Umbilical cord (tissue), 2 donors: Measurements from ENCODE around the gene ZNF511. TPM values are rescaled to one million over a fixed set of nuclear protein-coding genes. Genes with fewer than 3 reads are reported as not detected.
"Not testable (repeated sequence)": the region's sequence is repeated elsewhere in the genome, so short reads cannot be mapped to it uniquely, and the experiment has no call there.

Experiments
- DNase-seq: peaks from one replicate; pipeline ENCODE4 v3.0.0-alpha.2; 2015; ENCODE audit warnings: low spot score
- total RNA-seq: library from RNA; depleted of rRNA; stranded (reverse); fragments of >200 nt; gene quantifications from one replicate; pipeline ENCODE4 v1.2.3, GENCODE V29; 2014; ENCODE audit warnings: low replicate concordance; ENCODE audit not compliant: insufficient read depth

ZNF511 gene, protein sequence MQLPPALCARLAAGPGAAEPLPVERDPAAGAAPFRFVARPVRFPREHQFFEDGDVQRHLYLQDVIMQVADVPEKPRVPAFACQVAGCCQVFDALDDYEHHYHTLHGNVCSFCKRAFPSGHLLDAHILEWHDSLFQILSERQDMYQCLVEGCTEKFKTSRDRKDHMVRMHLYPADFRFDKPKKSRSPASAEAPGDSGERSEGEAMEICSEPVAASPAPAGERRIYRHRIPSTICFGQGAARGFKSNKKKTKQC
- 41.9 TPM for total RNA-seq

DNA sequence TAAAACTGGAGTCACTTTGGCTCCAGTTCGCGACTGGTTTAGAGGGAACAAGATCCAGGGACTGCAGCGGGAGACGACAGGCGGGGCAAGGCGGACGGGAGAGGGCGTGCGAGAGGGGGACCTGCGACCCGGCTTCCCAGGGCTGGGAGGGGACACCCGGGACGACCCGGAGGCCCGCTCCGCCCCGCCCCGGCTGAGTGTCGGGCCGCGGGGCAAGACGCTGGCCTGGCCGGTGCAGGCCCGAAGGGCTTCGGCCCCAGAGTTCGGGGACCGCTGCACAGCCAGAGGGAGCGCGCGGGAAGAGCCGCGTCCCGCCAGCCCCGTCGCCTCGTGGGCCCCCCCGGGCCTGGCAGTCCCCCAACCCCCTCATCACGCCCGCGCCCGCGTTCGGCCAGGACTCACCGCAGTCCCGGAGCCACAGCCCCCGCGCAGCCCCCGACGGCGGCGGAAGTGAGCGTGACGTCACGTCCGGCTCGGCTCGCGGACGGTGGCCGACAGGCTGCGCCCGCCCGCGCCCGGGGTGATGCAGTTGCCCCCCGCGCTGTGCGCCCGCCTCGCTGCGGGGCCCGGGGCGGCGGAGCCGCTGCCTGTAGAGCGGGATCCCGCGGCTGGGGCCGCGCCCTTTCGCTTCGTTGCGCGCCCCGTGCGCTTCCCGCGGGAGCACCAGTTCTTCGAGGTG, at the start of gene ZNF511, which contains the start of gene TUBGCP2:
Gene ZNF511 (plus strand): TSS at position 494 of the 679 bp plus-strand sequence. CDS start 30 bp downstream, at position 524.
Gene TUBGCP2 (minus strand): TSS at position 452 of the 679 bp plus-strand sequence. CDS start 5,931 bp downstream, outside the sequence.
- peak; percentile 85 for DNase-seq

DNA sequence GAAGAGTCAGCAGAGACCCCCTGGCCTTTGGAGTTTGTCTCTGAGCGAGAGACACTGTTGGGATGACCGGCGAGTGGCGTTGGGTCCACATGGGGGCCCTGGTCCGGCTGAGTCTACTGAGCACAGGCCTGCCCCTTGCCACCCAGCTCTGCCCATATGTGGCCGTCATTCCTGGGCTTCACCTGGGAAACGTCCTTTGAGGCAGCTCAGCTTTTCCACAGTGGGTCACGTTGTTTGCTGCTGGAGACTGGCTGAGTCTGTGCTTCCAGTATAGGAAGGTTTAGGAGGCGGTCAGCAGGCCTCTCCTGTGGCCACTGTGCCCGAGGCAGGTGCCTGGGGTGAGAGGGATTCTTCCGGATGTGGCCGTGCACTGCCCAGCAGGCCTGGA, 49.1 kb upstream of the ZNF511 start:
- DNase-seq = no peak

DNA sequence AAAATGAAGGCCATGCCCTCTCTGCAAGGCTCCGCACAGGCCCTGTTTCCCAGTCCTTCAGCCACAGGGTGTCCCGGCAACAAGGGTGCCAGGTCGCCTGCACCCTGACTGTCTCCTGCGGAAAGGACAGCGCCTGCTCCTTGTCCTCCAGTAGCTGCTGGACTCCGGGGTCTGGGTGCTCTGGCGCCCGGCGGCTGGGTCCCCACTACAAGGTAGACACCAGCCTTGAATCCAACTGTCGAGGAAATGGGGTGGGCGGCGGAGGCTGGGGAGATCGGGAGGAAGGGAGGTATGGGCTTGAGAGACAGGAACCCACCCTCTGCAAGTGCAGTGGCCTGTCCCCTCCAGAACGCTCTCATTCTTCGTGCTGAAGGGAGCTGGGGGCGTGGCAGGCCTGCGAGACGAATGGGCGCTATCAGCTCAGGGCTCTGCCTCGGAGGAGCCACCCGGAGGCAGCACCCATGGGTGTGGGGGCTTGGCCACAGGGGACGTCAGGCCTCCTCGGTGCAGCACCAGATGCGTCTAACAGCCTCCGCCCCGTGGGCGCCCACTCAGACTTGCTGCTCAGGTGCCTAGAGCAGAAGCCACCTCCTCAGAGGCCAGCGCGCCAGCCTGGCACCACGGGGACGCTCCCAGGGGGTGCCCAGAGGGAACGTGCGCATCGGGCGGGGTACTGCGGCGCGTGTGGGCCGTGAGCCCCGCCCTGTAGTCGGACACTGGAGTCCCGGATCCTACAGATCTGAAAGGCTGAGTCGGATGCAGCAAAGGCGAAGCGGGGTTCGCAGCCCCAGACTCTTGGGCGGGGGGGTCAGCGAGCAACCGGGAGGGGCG, 47.6 kb upstream of the ZNF511 start:
- DNase-seq = peak; percentile 50

DNA sequence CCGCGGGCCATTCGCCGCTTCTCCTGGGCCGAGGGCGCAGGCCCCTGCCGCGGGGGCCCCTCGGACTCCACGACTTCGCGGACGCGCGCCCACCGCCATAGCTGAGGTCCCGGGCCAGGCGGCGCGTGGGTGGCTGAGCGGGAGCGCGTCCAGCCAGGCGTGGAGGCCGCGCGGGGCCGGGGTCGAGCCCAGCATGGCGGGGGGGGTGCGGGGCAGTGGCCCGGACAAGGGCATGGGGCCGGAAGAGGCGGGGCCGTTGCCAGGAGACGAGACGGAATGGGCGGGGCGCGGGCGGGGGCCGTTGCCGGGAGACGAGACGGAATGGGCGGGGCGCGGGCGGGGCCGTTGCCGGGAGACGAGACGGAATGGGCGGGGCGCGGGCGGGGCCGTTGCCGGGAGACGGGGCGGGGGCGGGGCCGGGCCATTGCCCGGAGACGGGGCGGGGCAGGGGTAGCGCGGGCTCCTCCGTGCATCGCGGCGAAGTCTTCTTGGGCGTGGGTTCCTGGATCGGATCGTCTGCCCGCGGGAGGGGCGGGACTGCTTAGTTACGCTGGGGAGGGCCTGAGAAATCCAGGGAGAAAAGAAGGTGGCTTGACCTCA, 46.9 kb upstream of the ZNF511 start:
- peak; percentile 82 for DNase-seq

DNA sequence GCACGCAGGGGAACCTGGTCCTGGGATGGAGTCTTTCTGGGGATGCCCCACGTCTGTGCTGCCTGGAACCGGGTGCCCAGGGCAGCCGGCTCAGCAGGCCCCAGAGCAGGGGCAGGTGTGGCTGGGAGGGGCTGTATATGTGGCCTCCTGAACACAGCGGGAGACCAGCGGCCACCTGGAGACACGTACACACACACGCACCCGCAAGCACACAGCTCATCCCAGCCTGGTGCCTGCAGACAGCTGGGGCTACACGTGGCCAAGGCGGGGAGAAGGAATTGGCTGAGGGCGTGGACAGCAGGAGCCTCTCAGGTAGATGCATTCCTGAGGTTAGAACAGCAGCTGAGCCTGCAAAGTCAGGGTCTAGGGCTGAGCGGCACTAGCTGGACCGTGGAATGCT, 46.0 kb upstream of the ZNF511 start:
- DNase-seq = no peak

DNA sequence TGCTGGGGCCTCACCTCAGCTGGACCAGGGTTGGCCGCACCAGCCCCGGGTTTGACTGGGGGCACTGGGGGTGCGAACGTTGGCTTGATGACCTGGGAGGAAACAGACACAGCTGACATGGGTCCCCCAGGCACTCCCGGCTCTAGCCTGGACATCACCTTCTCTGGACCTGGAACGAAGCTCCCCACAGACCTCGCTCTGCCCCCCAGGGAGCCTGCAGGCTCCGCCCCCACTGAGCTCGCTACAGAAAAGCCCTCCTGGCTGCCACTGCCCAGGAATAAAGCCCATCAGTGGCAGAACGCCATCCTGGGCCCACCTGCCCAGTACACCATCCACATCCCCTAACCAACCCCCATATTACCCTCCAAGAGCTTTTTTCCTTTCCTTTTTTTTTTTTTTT, 45.0 kb upstream of the ZNF511 start:
- no peak for DNase-seq

DNA sequence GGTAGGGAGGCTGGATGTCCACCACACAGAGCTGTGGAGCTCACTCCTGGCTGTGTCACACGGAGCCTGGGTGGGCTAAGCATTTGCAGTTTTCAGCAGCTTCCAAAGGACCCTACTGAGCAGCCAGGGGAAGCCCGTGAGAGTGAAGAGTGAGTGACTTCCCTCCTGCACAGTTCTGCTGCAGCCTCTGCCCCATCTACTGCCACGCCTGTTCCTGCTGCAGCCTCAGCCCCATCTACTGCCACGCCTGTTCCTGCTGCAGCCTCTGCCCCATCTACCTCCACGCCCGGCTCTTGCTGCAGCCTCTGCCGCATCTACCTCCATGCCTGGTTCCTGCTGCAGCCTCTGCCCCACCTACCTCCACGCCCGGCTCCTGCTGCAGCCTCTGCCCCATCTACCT, 44.3 kb upstream of the ZNF511 start:
- DNase-seq = no peak

DNA sequence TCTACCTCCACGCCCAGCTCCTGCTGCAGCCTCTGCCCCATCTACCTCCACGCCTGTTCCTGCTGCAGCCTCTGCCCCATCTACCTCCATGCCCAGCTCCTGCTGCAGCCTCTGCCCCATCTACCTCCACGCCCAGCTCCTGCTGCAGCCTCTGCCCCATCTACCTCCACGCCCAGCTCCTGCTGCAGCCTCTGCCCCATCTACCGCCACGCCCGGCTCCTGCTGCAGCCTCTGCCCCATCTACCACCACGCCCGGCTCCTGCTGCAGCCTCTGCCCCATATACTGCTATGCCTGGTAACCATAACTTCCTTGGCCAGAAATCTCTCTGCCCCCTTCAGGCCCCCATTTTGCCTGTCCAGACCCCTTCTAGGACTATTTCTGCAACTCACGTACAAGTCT, 43.7 kb upstream of the ZNF511 start:
- not testable (repeated sequence) for DNase-seq

DNA sequence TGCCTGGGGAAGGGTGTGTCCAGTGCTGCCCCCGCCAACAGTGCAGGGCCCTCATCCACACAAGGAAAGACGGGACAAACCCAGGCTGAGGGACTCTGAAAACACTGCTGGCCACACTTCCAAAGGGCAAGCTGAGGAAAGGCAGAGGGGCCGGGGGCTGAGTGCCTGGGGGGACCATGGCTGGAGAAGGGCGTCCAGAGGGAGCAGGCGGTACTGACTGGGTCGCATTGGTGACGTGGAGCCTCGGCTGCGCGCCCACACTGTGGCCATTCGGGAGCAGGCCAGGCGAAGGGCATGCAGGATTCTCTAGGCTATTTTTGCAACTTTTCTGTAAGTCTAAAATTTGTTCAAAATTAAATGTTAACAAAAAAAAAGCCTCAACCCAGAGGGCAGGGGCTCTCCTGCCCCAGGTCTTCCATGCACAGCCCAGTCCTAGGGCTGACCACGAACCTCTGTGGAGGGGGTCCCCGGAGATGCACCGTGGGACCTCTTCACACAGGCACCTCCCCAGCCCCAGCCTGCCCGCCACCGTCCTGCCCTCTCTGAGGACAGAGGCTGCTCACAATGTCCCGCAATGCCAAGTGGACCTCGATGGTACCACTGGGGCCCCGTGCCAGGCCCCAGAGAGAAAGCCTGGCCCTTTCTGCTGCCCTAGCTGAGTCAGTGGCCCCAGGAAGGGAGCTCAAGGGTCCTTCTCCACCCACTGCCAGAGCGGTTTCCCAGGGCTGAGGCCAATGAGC, 42.5 kb upstream of the ZNF511 start:
- no peak for DNase-seq

DNA sequence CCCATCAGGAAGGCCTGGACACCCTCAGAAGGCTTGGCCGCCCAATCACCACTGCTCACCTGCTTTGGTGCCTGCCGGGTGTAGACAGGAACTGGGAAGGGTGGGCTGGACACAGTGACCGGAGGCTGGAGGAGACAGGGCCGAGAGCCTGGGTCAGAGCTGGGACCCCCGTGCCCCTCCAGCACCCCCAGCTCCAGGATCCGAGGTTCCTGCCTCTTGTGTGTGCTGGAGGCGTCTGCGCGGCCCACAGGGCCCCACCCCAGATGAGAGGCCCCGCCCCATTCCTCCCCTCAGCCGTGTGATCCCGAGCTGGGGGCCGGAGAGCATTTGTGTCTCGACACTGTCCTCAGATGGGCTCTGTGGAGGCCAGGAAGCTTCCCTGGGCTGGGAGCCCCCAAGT, 41.4 kb upstream of the ZNF511 start:
- no peak for DNase-seq

DNA sequence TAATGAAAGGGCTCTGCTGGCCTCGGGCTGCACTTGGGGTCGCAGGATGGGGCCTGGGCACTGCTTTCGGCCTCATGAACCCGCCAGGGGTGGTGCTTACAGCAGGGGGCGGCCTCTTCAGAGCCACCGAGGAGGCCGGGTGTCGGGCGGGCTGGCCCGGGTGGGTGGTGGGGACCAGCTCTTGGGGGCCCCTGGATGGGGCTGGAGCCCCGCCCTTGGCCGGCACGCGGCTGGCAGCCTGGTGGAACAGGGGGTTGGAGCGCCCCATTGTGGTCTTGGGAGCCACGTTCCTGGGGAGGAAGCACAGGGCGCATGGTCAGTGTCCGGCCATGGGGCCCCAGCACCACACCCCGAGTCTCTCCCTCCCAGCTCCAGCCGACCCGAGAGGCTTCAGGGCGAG, 40.9 kb upstream of the ZNF511 start:
- DNase-seq = no peak

DNA sequence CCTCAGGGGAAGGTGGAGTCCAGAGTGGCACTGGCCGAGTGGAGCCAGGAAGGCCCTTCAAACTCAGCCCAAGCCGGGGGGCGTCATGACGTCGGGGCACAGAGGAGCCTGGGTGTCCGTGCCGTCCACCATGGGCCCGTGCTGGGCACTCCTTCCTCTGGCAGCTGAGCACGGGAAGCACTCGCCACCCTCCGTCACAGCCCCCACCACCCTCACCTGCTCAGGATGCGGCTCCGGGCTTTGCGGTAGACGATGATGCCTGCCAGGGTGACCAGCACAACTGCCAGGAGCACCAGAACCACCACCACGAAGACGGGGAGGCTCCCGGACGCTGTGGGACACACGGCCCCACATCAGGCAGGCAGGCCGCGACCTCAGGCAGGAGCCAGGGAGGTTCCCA, 40.2 kb upstream of the ZNF511 start:
- DNase-seq = no peak

DNA sequence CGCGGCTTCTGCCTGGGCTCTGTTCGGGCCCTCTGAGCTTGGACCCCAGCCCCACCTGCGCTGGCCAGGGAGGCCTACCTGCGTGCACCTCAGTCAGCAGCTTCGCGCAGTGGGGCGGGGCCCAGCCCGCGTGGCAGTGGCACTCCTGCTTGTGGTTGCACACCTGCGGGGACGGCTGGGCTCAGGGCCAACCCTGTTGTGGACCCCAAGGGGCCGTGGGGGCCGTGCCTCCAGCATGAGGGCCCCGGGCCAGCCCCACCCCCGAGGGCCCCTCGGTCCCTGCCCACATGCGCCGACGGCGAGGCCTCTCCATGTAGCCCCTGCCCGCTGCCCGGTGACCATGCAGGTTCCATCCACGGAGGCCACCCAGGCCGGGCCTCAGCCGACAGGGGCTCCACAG, 39.3 kb upstream of the ZNF511 start:
- no peak for DNase-seq

DNA sequence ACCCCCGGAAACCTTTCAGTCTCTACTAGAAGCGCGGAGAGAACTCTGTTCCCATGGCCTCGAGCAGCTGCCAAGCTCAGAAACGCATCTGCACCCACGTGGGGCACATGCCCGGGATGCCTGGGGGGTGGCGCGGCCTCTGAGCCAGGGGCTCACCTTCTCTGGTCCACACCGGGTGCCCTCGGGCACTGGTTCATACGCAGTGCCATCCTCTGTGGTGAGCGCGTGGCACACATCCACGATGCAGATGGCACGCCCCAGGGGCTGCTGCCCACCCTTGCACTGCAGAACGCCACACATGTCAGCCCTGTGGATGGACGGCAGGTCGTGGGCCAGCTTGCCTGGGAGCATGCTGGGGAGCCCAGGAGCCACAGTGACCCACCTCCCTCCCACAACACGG, 38.5 kb upstream of the ZNF511 start:
- DNase-seq = no peak

DNA sequence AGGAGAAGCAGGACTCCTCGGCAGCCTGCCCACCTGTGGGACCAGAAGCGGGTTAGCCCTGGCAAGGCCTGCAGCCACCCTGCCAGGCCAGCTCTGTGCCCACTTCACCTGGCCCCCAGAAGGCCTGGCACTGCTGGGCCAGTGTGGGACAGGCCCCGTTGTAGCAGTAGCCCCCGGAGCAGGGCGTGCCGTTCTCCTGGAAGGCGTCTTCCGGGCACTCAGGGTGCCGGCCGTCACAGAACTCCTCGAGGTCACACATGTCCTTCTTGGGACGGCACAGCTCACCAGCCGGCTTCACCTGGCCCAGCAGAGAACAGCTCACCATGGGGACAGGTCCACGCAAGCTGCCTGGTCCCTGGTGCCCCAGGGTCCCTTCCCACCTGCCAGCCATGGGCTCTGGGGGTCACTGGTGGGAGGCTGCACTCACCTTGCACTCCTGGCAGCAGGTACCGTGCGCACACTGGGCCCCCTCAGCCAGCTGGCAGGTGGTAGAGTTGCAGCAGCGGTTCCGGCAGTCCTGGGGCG, 37.9 kb upstream of the ZNF511 start:
- no peak for DNase-seq

DNA sequence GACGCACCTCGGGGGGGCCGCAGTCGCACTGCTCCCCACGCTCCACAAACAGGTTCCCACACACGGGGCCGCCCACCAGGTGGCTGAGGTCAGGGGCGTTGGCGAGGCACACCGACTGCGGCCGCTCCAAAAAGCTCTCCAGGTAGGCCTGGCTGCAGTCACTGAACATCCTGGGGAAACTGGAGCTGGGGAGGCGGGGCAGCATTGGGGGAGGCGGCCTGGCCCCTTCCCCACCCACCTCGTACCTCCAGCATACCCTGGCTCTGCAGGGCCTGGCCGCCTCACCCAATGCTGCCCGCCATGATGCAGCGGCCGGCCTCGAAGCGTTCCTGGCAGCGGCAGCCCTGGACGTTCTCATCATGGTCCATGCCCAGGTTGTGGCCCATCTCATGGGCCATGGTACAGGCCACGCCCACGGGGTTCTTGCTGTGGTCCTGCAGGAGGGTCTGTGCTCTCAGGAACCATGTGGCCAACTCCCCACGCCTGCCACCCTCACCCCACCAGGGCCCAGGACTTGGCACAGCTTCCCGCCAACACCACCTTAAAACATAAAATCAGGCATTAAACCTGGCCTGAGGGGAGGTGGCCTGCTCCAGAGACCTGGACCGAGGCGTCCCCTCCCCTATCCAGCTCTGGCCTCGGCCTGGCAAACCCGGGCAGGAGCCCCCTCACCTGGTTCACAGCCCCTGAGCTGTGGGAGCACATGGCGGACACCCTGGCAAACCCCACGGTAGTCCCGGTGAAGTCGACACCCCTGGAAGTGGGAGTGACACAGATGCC, 37.0 kb upstream of the ZNF511 start:
- no peak for DNase-seq

DNA sequence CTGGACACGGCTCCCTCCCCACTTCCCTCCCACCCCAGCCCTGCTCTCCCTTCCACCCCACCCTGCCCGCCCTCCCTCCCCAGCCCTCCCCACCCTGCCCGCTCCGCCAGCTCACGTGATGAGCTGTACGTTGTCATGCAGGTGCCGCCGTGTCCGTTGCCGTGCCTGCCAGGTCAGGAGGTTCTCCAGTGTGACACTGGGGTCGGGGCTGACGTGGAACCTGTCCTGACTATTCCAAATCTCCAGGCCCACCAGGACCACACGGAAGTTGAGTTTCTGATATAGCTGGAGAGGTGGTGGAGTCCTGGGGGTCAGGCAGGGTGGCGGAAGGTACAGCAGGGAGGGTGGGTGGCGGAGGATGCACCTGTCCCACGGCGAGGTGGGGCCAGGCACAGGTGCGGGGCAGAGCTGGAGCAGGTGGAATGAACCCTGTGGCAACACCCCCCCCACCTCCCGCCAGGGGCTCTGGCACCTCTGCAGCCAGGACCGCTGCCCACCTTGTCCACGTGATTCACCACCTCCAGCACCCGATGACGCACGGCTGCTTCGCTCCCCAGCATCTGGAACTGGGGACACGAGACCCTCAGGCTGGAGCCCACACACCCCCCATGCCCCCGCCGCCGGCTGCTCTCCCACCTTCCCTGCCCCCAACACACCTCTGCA, 36.3 kb upstream of the ZNF511 start:
- DNase-seq = no peak

DNA sequence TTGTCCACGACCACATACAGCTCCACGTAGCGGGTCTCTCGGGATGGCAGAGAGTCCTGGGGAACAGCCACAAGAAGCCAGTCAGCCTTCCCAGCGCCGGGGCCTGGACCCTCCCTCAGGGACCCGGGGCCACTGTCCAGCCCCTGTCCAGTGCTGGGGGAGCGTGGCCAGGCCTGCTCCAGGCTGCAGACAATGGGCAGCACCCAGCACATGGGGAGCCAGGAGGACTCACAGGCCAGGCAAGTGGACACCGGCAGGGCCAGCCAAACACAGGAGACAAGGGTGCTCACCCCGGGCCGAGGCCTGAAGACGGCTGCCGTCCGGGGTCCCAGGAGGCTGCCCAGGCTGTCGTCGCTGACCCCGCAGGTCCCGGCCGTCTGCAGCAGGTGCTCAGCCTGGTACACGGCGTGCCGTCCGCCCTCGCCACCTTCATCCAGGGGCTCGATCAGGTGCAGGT, 35.7 kb upstream of the ZNF511 start:
- DNase-seq = no peak

DNA sequence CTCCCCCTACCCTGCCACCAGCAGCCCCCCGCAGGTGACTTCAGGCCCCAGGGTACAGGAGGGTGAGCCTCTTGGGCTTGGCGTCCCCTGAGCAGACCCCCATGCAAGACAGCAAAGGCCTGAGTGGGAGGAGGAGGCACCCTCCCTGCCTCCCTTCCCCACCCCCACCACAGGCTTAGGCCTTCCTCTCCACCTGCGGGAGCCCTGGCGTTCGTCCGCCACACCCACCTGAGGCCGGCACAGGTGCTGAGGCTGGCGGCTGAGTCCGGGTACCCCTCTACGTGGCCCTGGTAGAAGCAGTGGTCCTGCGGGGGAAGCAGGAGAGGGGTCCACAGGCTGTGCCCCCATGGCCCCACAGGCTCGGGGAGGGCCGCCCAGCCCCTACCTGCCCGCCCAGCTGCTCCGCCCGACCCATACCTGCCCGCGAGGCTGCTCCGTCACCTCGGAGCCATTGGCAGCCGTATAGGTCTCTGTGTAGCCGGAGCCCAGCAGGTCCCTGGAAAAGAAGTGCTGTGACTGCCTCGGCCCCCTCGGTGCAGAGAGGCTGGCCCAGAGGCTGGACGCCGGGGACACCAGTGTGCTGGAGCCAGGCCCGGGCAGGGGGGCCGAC, 35.1 kb upstream of the ZNF511 start:
- no peak for DNase-seq
